Fibroblast of villous mesenchyme (primary cell): Measurements from ENCODE around the gene DYNLL2. TPM values are rescaled to one million over a fixed set of nuclear protein-coding genes. Genes with fewer than 3 reads are reported as not detected.
"Not testable (repeated sequence)": the region's sequence is repeated elsewhere in the genome, so short reads cannot be mapped to it uniquely, and the experiment has no call there.

Source experiments
- DNase-seq: peaks from one replicate; pipeline ENCODE4 v3.0.0-alpha.2; 2010; ENCODE audit warnings: low read depth
- H3K4me3 ChIP-seq: 2 replicates; pipeline ENCODE4 v1.5.1; 2011; ENCODE audit warnings: low read depth, mild to moderate bottlenecking, low read length
- total RNA-seq: library from RNA; depleted of rRNA; stranded (reverse); fragments of >200 nt; gene quantifications from 2 replicates; pipeline ENCODE4 v1.2.3, GENCODE V29; 2012
- TF ChIP-seq, protein P1 (sequence below): IDR thresholded peaks from 2 replicates; pipeline ENCODE4 v1.5.1; 2012; ENCODE audit warnings: low read depth, mild to moderate bottlenecking, low read length; ENCODE audit not compliant: insufficient read depth

Gene DYNLL2
- total RNA-seq, 1 donor = 12.5 TPM

DNA sequence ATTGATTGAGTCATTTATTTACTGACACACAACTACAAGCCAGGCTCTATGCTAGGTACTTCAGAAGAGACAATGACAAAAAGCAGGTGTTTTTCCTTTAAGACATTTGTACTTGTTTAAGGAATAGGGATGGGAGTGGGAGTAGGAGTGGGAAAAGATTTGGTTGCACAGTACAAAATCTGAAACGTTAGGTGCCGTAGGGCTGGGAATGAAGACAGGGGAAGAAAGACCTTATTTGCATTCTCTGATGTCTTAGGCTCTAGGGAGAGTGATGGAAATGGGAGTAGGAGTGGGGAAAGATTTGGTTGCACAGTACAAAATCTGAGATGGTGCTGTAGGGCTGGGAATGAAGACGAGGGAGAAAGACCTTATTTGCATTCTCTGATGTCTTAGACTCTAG lies 36.3 kb downstream of the DYNLL2 start:
- H3K4me3 ChIP-seq = no peak overlapping the region
- TF ChIP-seq, protein P1, sequence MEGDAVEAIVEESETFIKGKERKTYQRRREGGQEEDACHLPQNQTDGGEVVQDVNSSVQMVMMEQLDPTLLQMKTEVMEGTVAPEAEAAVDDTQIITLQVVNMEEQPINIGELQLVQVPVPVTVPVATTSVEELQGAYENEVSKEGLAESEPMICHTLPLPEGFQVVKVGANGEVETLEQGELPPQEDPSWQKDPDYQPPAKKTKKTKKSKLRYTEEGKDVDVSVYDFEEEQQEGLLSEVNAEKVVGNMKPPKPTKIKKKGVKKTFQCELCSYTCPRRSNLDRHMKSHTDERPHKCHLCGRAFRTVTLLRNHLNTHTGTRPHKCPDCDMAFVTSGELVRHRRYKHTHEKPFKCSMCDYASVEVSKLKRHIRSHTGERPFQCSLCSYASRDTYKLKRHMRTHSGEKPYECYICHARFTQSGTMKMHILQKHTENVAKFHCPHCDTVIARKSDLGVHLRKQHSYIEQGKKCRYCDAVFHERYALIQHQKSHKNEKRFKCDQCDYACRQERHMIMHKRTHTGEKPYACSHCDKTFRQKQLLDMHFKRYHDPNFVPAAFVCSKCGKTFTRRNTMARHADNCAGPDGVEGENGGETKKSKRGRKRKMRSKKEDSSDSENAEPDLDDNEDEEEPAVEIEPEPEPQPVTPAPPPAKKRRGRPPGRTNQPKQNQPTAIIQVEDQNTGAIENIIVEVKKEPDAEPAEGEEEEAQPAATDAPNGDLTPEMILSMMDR = no peak
- no peak for DNase-seq

DNA sequence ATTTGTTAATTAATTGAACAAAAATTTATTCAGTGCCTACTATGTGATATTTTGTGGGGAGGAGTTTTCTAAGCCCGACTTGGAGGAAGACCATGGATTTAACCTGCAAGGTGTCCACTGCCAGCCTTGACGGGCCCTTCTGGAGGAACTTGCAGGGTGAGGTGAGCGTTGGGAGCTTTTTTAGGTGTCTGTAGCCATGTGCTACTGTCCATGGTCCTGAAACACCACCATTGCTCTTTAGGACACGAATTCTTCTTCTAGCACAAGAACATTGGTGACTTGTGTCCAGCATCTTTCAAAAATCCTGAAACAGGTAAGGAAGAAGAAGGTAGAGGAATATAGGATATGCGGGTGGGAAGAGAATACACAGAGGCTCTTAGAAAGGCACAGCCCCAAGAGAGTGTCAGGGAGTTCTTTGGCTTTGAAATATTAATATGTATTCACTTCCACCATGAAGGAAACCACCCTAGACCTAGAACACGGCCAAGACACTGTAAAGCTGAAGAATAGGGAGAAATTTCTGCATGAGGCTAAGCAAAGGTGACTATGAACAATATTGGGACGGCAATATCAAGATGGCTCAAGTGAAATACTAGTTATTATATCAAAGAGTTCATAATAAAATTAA lies 37.1 kb downstream of the DYNLL2 start:
- TF ChIP-seq, protein P1 = no peak

DNA sequence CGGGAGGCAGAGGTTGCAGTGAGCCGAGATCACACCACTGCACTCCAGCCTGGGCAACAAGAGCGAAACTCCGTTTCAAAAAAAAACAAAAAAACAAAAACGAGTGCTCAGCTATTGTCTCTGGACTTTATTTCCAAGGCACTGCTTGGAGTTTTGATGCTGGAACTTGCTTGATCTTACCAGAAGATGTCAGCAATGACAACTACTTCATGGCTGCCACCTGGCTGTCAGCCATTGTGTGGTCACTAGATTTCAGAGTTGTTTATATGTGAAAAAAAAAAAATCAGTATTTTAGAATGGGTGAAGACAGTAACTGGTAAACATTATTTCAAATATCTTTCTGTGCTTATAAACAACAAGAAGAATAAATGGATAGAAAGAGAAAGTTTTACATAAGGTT lies 38.7 kb downstream of the DYNLL2 start:
- TF ChIP-seq, protein P1 = peak; percentile 16
- DNase-seq = peak; percentile 20
- H3K4me3 ChIP-seq = no peak overlapping the region

More for the DNA sequence above, 37.1 kb downstream of the DYNLL2 start:
- H3K4me3 ChIP-seq = no peak overlapping the region
- peak; percentile 72 for DNase-seq

DNA sequence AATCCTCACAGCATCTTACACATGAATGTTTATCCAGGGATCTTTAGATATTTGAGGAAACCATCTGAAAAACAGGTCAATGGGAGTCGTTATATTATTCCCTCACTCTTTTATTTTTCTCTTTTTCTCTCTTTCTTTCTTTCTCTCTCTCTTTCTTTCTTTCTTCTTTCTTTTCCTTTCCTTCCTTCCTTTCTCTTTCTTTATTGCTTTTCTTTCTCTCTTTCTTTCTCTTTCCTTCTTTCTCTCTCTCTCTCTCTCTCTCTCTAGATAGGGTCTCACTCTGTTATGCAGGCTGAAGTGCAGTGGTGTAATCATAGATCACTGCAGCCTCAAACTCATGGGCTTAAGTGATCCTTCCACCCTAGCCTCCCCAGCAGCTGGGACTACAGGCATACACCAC lies 44.6 kb downstream of the DYNLL2 start:
- DNase-seq = no peak
- H3K4me3 ChIP-seq = no peak overlapping the region
- TF ChIP-seq, protein P1 = no peak

DNA sequence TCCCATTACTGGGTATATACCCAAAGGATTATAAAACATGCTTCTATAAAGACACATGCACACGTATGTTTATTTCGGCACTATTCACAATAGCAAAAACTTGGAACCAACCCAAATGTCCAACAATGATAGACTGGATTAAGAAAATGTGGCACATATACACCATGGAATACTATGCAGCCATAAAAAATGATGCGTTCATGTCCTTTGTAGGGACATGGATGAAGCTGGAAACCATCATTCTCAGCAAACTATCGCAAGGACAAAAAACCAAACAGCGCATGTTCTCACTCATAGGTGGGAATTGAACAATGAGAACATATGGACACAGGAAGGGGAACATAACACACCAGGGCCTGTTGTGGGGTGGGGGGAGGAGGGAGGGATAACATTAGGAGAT lies 49.5 kb downstream of the DYNLL2 start:
- not testable (repeated sequence) for DNase-seq, H3K4me3 ChIP-seq

DNA sequence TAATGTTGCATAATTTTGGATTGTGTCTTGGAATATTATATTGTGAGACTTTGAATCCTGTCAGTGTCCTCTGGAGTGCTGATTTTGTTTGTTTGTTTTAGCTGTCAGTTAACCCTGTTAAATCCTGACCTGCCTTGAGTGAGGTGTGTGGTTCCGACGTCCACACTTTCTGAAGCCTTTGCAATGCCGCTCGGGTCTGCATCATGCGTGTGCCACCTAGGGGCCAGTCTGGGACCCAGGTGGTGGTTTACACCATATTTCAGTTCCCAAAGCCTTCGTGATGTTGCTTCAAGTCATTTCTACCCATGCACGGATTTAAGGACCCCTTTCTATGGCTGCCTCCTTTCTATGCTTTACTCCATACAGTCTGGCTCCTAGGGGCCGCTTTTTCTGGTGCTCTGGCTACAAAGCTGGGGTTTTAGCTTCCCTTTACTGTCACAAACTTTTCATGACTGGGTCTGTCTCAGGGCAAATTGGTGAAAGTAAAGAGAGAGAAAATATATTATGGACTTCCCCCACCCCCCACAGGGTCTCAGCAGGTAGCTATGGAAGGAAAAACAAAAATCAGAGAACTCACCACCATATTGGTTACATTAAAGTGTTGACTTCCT lies 53.6 kb downstream of the DYNLL2 start:
- peak; percentile 1 for DNase-seq
- H3K4me3 ChIP-seq = no peak overlapping the region
- TF ChIP-seq, protein P1 = peak; percentile 30

DNA sequence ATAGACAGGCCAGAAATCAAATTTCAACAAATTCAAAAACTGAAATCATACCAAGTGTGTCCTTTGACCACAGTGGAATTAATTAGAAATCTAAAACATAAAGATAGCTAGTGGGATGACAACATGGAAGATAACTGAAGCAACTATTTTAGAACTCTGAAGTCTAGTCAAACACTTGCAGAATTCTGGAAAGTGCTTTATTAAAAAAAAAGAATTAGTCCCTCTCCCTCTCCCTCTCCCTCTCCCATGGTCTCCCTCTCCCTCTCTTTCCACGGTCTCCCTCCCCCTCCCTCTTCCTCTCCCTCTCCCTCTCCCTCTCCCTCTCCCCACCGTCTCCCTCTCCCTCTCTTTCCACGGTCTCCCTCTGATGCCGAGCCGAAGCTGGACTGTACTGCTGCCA lies 58.3 kb downstream of the DYNLL2 start:
- TF ChIP-seq, protein P1 = no peak
- no peak overlapping the region for H3K4me3 ChIP-seq
- DNase-seq = no peak

DNA sequence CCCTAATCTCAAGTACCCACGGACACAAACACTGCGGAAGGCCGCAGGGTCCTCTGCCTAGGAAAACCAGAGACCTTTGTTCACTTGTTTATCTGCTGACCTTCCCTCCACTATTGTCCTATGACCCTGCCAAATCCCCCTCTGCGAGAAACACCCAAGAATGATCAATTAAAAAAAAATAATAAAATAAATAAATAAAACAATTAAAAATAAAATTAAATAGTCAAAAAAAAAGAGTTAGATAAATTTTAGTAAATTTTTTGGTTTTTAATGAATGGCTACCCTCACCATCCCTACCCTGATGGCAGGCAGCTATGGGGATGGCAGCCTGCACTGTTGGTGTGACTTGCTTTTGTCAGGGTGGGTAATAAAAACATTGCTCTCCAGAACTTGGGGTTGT lies 60.1 kb downstream of the DYNLL2 start:
- not testable (repeated sequence) for H3K4me3 ChIP-seq, DNase-seq
